RWPE2 (cell line): ENCODE measurements around the gene MCF2L.
A peak's percentile ranks its signal among the peaks of the same experiment; 100 is the strongest.

ENCODE experiments used
- ATAC-seq: fragments of 200-7000 bp; cut with Tn5 transposase; 3 replicates; pipeline ENCODE4 v1.9.1; 2021; ENCODE audit warnings: low read depth
- DNase-seq: peaks from one replicate; pipeline ENCODE4 v3.0.0-alpha.2; 2020; ENCODE audit warnings: low spot score
- H3K27ac ChIP-seq: fragments of 450-650 bp; 2 replicates; pipeline ENCODE4 v1.5.1; 2017; ENCODE audit warnings: mild to moderate bottlenecking; ENCODE audit not compliant: poor library complexity, severe bottlenecking
- H3K27me3 ChIP-seq: fragments of 250-450 bp; sonication (Bioruptor Pico); 2 replicates; pipeline ENCODE4 v1.5.1; 2021; ENCODE audit warnings: mild to moderate bottlenecking, moderate library complexity; ENCODE audit not compliant: insufficient read depth, poor library complexity, severe bottlenecking
- H3K36me3 ChIP-seq: fragments of 250-450 bp; sonication (Bioruptor Pico); 2 replicates; pipeline ENCODE4 v1.5.1; 2020; ENCODE audit warnings: low read depth, mild to moderate bottlenecking, moderate library complexity
- H3K4me1 ChIP-seq: fragments of 250-450 bp; sonication (Bioruptor Pico); 2 replicates; pipeline ENCODE4 v1.5.1; 2021; ENCODE audit warnings: mild to moderate bottlenecking, moderate library complexity; ENCODE audit not compliant: insufficient read depth, poor library complexity, severe bottlenecking
- H3K4me3 ChIP-seq: fragments of 250-450 bp; sonication (Bioruptor Pico); 2 replicates; pipeline ENCODE4 v1.5.1; 2021; ENCODE audit warnings: mild to moderate bottlenecking, moderate library complexity; ENCODE audit not compliant: severe bottlenecking
- H3K9me3 ChIP-seq: fragments of 250-450 bp; sonication (Bioruptor Pico); 2 replicates; pipeline ENCODE4 v1.5.1; 2021; ENCODE audit warnings: mild to moderate bottlenecking, moderate library complexity; ENCODE audit not compliant: severe bottlenecking
- TF ChIP-seq, protein P1 (sequence below): fragments of 450-650 bp; IDR thresholded peaks from one replicate; pipeline ENCODE4 v1.5.1; 2017; ENCODE audit warnings: mild to moderate bottlenecking, moderate library complexity; ENCODE audit not compliant: poor library complexity, severe bottlenecking

Gene MCF2L

DNA sequence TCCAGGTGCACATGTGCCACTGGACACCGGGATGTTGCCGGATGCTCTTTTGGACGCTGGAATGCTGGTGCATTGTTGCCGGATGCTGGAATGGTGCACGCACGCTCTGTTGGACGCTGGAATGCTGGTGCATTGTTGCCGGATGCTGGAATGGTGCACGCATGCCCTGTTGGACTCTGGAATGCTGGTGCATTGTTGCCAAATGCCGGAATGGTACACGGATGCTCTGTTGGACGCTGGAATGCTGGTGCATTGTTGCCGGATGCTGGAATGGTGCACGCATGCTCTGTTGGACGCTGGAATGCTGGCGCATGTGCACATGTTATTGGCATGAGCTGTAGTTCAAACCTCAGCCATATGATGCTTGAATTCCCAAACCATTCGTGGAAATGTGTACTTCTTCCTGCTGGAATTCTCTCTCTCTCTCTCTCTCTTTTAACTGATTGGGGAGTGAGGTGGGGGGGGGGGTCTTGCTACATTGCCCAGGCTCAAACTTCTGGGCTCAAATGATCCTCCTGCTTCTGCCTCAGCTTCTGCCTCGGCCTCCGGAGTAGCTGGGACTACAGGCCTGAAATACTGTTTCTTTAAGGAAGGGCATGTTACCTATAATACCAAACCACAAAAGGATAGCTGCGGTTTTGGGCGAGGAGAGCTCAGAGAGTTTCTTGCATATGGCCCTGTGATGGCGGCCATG is 1.2 kb upstream of the MCF2L start:
- no peak for ATAC-seq
- Histone ChIP-seq H3K36me3 (no peaks in the 10 kb centered on the region), H3K9me3 (no peaks in the 10 kb centered on the region), H3K27ac (no peak overlapping the region), H3K4me1 (no peaks in the 10 kb centered on the region), H3K27me3 (peaks cover 62% of the 10 kb centered on the region), H3K4me3 (no peak overlapping the region)
- TF ChIP-seq, protein P1, sequence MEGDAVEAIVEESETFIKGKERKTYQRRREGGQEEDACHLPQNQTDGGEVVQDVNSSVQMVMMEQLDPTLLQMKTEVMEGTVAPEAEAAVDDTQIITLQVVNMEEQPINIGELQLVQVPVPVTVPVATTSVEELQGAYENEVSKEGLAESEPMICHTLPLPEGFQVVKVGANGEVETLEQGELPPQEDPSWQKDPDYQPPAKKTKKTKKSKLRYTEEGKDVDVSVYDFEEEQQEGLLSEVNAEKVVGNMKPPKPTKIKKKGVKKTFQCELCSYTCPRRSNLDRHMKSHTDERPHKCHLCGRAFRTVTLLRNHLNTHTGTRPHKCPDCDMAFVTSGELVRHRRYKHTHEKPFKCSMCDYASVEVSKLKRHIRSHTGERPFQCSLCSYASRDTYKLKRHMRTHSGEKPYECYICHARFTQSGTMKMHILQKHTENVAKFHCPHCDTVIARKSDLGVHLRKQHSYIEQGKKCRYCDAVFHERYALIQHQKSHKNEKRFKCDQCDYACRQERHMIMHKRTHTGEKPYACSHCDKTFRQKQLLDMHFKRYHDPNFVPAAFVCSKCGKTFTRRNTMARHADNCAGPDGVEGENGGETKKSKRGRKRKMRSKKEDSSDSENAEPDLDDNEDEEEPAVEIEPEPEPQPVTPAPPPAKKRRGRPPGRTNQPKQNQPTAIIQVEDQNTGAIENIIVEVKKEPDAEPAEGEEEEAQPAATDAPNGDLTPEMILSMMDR: no peak
- DNase-seq: peak; percentile 2

DNA sequence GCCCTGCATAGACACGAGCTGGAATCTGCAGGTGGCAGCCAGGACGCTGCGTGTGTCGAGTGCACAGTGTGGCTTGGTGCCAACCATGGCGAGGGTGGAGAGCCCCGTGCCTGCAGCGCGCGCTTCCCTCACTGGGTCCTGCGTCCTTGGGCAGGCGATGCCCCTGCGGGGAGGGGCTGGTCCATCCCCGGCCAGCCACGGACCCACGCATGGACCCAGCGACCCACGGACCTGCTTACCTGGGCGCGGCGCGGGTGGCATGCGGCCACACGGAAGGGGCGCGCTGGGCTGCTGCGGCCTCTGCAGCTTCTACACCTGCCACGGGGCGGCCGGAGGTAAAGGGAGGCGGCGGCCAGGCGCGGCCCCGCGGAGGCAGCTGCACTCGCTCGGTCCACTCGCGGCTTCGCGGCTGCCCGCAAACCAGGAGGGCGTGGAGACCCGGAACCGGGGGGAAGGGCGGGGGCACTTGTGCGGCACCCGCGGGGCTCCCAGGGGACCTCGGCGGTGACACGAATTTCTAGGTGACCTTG is 569 bp upstream of the MCF2L start:
- H3K27ac ChIP-seq: no peak overlapping the region
- peak overlapping the region; percentile 20 for H3K4me3 ChIP-seq
- no peaks in the 10 kb centered on the region for H3K9me3 ChIP-seq
- TF ChIP-seq, protein P1: no peak
- ATAC-seq (peak; percentile 40), DNase-seq (peak; percentile 50)
- H3K27me3 ChIP-seq: peaks cover 62% of the 10 kb centered on the region
- no peaks in the 10 kb centered on the region for H3K36me3 ChIP-seq
- no peaks in the 10 kb centered on the region for H3K4me1 ChIP-seq

DNA sequence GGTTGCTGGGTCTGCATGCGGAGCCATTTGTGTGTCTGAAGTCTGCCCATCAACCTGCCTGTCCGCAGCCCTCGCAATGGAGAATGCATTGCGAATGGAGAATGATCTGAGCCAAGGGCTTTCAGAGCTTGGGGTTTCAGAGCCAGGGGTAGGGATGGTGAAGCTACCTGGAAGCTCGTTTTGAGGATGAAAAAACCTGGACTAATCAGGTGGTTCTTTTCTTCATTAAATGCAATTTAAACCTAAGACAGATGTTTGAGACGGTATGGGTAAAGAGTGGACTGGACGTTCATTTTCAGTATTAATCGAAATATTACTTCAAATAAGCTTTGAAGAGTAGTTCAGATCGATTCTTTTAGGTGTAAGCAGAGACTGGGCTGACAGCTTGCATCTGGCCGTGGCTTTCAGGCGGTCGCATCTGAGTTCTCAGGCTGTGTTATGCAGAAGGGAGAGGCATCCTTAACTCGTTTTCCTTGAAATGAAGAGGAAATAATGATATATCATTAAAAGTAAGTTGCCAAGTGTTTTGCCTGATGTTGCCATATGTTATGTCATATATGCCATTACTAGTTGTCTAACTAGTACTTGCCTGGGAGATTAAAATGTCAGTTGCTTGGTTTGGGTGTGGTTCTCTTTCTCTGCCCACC is 801 bp downstream of the MCF2L start:
- DNase-seq: peak; percentile 6

DNA sequence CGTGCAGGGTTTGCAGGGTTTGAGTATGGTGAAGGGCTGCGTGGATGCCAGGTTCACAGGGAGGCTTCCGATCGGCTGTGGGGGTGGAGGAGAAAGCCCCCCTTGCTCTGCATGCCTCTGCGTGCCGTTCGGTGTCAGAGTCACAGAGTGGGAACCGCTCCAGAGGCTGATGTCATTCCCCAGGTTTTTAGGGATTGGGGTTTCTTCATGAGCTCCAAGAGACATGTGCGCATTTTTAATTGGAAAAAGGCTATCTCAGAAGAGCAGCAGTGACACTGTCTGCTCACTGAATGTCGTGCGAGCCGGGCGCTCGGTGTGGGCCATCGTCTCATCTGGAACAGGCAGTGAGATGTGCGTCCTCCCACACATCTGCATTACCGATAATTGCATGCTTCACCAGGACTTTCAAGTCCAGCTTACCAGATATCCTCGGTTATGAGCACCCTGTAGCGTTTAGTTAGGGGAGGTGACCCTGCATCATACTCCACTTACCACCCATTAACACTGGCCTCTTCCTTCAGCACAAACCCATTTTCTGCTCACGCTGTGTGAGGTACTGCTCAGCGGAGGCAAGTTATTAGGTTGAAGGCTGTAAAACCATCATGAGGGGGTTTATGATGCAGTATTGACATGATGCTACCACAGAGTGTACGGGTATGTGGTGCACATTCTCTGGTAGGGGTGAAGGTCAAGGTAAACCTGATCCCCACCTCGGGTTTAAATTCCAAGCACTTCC is 1.7 kb downstream of the MCF2L start:
- Histone ChIP-seq H3K27me3 (peaks cover 55% of the 10 kb centered on the region), H3K36me3 (no peaks in the 10 kb centered on the region), H3K9me3 (no peaks in the 10 kb centered on the region), H3K4me3 (no peak overlapping the region), H3K4me1 (no peaks in the 10 kb centered on the region), H3K27ac (no peak overlapping the region)
- no peak for ATAC-seq
- DNase-seq: peak; percentile 23
- TF ChIP-seq, protein P1: no peak

More for the DNA sequence above, 801 bp downstream of the MCF2L start:
- Histone ChIP-seq H3K27me3 (peaks cover 59% of the 10 kb centered on the region), H3K4me1 (no peaks in the 10 kb centered on the region), H3K36me3 (no peaks in the 10 kb centered on the region), H3K27ac (no peak overlapping the region), H3K9me3 (no peaks in the 10 kb centered on the region), H3K4me3 (no peak overlapping the region)
- ATAC-seq: 0 out of 3 replicates have a peak, but pooled peaks have one; percentile 11
- TF ChIP-seq, protein P1: no peak
